HG02938 (cell line): Measurements from ENCODE around the gene VWDE.
"Not testable (repeated sequence)": the region's sequence is repeated elsewhere in the genome, so short reads cannot be mapped to it uniquely, and the experiment has no call there.

ENCODE experiments used
- ATAC-seq: cut with Tn5 transposase; IDR thresholded peaks from one replicate; pipeline ENCODE4 v1.9.1; 2021; ENCODE audit warnings: mild to moderate bottlenecking, moderate library complexity; ENCODE audit not compliant: unreplicated experiment

The VWDE gene

GRCh38 chr7:12403287-12404181 is at the start of gene VWDE:
VWDE (minus strand) TSS chr7:12403865; CDS start chr7:12403716, 149 bp downstream.
- peak; percentile 50 for ATAC-seq

DNA sequence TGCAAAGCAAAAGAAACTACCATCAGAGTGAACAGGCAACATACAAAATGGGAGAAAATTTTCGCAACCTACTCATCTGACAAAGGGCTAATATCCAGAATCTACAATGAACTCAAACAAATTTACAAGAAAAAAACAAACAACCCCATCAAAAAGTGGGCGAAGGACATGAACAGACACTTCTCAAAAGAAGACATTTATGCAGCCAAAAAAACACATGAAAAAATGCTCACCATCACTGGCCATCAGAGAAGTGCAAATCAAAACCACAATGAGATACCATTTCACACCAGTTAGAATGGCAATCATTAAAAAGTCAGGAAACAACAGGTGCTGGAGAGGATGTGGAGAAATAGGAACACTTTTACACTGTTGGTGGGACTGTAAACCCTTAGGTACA is 49.5 kb upstream of the VWDE start:
- not testable (repeated sequence) for ATAC-seq

GRCh38 chr7:12450615-12451014 is 47.0 kb upstream of the VWDE start:
- ATAC-seq, result no peak

GRCh38 chr7:12444785-12445184 is 41.1 kb upstream of the VWDE start:
- ATAC-seq, result no peak

DNA sequence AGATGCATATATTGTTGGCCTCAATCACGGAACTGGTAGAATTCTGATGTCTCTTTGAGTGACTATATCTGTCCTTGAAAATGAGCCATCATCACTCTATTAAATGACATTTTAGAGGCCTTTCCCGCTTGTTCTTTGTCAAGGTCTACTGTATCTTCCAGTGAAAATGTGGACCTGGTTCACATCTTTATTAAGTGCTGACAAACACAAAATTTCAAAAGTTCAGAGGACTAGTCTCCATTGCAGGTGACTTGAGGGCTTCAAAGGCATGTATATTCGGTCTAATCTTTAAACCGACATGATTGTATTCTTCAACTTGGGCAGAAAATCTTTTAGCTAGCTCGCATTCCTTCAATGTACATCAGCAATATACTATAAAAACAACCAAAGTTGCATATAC is 36.6 kb upstream of the VWDE start:
- ATAC-seq, result no peak

DNA sequence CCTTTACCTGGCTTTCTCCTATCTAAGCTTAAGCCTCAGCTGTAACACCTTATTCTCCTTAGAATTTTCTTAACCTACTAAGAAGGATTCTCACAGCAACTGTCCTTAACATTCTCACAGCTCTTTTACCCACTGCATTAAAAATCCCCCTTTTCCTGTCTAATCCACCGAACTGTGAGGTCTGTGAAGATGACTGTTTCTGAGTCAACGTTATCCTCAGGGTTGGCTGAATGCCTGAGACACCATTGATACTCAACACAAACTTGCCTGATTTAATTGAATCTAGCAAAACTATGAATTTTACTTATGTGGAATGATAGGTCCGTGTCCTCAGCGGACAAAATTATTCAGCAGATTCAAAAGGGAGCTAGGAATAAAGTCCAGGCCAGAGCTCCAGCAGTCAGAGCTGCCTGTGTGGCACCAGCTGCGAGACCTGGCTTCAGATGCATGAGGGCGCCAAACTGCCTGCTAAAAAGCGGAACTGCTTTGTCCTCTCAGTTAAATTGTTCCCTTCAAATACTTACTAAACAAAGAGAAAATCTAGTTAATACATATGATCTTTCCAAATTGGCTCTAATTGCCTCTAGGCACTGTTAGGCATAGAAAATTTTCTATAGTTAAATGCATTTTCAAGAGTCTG is 33.4 kb upstream of the VWDE start:
- no peak for ATAC-seq

GRCh38 chr7:12436126-12436525 is 32.5 kb upstream of the VWDE start:
- no peak for ATAC-seq

DNA sequence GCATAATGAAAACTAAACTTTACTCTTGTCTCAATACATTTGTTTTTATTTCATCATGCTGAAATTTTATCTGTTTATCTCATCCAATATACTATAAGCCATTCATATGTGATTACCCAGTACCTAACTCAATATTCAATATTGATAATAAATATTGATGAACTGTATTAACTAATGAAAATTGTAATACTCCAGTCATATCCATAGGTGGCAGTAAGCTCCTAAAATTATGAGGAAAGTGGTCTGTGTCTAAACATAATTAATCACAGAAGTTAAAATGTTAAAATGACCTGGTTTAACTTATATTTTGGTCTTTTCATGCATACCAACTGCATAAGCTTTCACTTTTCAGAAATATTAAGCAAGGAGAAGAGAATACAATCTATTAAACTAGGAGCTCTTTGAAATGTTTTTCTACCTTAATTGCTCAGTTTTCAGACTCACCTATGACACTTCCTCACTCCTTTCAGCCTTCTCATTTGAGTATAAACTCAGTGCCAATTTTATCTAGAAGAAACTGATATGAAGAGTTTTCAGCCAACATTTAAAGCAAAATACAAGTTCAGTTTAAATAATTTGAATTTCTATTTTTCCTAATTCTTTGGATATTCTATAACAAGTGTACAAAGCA is 30.5 kb upstream of the VWDE start:
- no peak for ATAC-seq

GRCh38 chr7:12431886-12432556 is 28.4 kb upstream of the VWDE start:
- ATAC-seq, result no peak

GRCh38 chr7:12425311-12425710 is 21.6 kb upstream of the VWDE start:
- no peak for ATAC-seq

GRCh38 chr7:12423997-12424745 is 20.5 kb upstream of the VWDE start:
- no peak for ATAC-seq

DNA sequence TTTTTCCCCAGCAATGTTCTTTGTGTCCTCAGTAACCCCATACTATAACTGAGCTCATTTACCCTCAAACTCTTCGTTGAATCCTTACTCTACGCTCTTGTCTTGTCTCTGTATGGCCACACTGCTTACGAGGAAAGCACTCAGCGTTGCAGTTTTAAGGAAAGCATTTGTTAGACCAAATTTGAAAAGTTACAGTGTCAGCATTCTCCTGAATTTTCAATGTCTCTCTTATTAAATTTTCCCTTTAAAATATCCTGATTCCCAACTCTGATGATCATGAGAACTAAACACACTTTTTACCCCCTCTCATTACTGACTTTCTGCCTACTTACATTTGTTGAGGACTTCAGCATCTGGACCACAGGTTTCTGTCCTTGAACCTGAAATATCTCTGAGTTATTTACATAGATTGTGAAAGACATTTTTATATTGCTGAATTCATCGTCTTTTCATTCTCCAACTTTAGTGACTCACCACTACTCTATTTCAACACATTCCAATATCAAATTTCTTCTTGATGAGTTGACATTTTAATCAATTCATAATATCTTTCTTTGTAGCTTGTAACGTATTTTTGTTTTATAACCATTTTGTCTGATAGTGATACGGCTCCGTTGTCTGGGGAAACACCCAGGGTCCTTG is 19.8 kb upstream of the VWDE start:
- no peak for ATAC-seq

DNA sequence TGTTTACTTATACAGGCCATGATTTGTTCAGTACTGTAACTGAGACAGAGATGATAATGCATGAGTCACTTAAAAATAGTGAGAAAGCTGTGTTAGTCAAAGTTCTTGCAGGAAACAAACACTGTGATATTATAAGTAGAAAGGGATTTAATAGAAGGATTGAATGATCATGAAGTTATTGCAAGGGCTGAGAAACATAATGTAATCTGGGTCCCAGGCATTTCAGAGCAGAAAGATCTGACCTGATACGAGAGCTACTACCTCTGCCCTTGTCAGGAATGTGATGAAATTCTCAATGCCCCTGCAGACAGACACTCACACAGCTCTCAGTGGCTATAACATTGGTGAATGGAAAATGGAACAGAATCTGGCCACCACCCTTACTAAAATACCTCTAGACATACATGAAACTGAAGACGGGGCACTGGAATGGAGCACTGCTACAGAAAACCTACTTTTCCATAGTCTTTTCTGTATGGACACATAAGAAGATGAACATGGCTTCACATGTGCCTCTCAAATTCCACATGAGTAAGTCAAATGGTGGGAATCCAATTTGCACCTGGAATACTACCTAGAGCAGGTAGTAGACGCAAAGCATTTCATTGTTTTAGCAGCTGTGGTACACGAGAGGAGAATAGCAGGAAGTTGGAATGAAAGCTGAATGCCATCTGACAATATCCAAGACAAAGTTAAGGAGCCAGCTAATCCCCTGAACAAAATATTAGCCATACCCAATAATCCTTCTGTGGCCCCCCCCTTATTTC is 19.1 kb upstream of the VWDE start:
- ATAC-seq, result no peak

- no peak for ATAC-seq
Observed at GRCh38 chr7:12418452-12418851, 14.8 kb upstream of the VWDE start.

DNA sequence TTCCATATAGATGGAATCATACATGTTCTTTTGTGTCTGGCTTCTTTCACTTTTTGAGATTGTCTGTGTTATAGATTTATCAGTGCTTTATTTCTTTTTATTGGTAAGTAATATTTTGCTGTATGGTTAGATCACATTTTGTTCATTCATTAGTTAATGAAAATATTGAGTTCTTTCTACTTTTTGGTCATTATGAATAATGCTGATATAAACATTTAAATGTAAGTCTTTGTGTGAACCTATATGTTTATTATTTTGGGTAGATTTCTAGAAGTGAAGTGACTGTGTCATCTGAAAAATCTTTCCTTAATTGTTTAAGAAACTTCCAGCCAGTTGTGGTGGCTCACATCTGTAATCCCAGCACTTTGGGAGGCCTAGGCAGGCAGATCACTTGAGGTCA is 11.4 kb upstream of the VWDE start:
- no peak for ATAC-seq

- ATAC-seq, result no peak
Observed at GRCh38 chr7:12412407-12412806, 8.7 kb upstream of the VWDE start.

GRCh38 chr7:12410523-12410922 is 6.9 kb upstream of the VWDE start:
- no peak for ATAC-seq

DNA sequence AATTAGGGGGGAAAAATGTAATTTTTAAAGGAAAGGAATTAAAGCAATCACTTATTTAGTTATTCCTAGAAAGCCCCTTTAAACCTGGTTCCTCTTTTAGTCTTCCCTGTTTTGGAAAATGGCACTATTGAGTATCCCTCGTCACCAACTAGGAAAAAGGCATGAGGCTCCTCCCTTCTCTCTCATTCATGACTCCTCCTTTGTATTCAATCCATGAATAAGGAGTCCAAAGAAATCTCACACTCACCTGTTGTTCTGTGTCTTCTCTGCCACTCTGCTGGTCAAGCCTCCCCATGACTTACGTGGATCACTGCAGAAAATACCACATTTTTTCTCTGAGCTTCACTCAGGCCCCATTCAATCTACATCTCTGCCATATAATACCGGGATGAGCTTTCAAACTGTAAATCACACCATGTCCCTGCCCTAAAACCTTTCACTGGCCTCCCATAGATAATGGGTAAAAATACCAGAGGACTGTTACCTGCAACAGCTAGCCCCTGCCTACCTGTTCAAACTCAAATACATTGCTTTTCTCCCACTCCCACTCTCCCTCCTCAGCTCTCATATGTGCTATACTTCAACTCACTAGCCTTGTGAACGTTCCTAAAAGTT is 5.5 kb upstream of the VWDE start:
- ATAC-seq, result no peak

DNA sequence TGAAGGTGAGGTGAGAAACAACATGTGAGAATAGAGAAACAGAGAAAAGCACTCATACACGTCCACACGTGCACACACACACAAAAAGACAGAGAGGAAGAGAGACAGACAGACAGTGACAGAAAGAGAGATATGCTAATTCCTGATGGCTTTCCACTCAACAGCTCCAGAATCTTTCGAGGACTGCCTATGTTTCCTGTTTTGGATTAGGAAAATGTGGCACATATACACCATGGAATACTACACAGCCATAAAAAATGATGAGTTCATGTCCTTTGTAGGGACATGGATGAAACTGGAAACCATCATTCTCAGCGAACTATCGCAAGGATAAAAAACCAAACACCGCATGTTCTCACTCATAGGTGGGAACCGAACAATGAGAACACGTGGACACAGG is 4.0 kb upstream of the VWDE start:
- ATAC-seq, result not testable (repeated sequence)
